Measurements from ENCODE around the gene GRM4. TPM values are rescaled to one million over a fixed set of nuclear protein-coding genes. Genes with fewer than 3 reads are reported as not detected.

The GRM4 gene
- total RNA-seq, 1 experiment from 2014 or later, result 0.41 TPM

DNA sequence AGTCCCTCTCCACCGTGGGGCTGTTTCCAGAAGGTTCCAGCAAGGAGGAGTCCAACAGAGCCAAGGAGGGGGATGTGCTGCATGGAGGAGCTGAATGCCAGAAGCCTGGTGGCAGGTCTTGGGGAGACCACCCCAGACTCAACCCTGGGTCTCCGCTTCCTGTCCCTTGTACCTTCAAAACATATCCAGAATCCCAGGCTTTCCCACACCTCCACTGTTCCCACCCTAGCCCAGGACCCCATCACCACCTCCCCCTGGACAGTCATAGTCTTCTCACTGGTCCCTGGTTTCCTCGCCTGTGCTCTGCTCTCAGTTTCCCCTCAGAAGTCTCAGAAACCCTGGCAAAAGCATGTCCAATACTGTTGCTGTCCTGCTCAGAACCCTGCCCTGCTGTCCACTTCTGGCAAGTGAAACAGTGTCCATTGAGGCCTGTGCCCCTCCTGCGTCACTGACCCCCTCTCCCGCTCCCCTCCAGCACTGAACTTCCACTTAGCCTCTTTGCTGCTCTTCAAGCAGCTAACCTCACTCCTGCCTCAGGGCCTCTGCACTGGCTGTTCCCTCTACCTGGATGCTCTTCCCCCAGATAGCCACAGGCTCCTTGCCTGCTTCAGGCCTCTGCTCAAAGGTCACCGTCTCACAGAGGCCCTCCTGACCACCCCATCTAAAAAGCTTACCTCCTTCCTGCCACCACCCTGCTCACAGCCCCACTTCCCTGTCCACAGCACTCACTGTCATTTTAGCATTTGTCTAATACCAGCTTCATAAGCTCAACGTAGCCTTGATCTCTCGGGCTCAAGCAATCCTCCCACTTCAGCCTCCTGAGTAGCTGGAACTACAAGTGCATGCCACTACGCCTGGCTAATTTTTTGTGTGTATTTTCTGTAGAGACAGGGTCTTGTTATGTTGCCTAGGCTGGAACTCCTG is 169.2 kb downstream of the GRM4 start:
- Histone ChIP-seq H3K27me3 (replicated peaks; ENCODE audit: insufficient read depth, low read depth, low read length, poor library complexity) (no peaks in the 10 kb centered on the region), H3K9me3 (ENCODE audit: low read depth, low read length, poor library complexity, severe bottlenecking) (no peaks in the 10 kb centered on the region), H3K4me3 (ENCODE audit: low read depth, low read length, poor library complexity, severe bottlenecking) (no peak overlapping the region), H3K27ac (ENCODE audit: low read depth, low read length, poor library complexity, severe bottlenecking) (no peak overlapping the region), H3K36me3 (ENCODE audit: insufficient read depth, low read length, poor library complexity, severe bottlenecking) (no peaks in the 10 kb centered on the region), H3K4me1 (ENCODE audit: insufficient read depth, low read length, poor library complexity, severe bottlenecking) (peaks cover 11% of the 10 kb centered on the region)
- intact Hi-C loops (cut with micrococcal nuclease; ENCODE audit: unreplicated experiment), result no loop called here
- no TSS peak for BruUV-seq (replicated peaks)
- ChIA-PET POLR2A (ENCODE audit: low non-redundant PET) (no interaction called here), CTCF (no interaction called here)
- DNase-seq (ENCODE audit: low spot score), result no peak
- no peak for TF ChIP-seq EZH2 (IDR thresholded peaks at IDR 0.05; ENCODE audit: borderline replicate concordance, low read depth, low read length, poor library complexity, severe bottlenecking)
- TF ChIP-seq CTCF (conservative IDR thresholded peaks at IDR 0.05; ENCODE audit: low read depth, low read length), result no peak

GRCh38 chr6:33975661-33976436 is 170.0 kb downstream of the GRM4 start:
- ChIA-PET POLR2A (ENCODE audit: low non-redundant PET) (no interaction called here), CTCF (no interaction called here)
- Histone ChIP-seq H3K36me3 (ENCODE audit: insufficient read depth, low read length, poor library complexity, severe bottlenecking) (no peaks in the 10 kb centered on the region), H3K27me3 (replicated peaks; ENCODE audit: insufficient read depth, low read depth, low read length, poor library complexity) (no peaks in the 10 kb centered on the region), H3K4me1 (ENCODE audit: insufficient read depth, low read length, poor library complexity, severe bottlenecking) (peaks cover 11% of the 10 kb centered on the region), H3K27ac (ENCODE audit: low read depth, low read length, poor library complexity, severe bottlenecking) (no peak overlapping the region), H3K4me3 (ENCODE audit: low read depth, low read length, poor library complexity, severe bottlenecking) (no peak overlapping the region), H3K9me3 (ENCODE audit: low read depth, low read length, poor library complexity, severe bottlenecking) (no peaks in the 10 kb centered on the region)
- no peak for TF ChIP-seq EZH2 (IDR thresholded peaks at IDR 0.05; ENCODE audit: borderline replicate concordance, low read depth, low read length, poor library complexity, severe bottlenecking)
- TF ChIP-seq CTCF (conservative IDR thresholded peaks at IDR 0.05; ENCODE audit: low read depth, low read length), result no peak
- no peak for DNase-seq (ENCODE audit: low spot score)
- no TSS peak for BruUV-seq (replicated peaks)
- intact Hi-C loops (cut with micrococcal nuclease; ENCODE audit: unreplicated experiment), result no loop called here

DNA sequence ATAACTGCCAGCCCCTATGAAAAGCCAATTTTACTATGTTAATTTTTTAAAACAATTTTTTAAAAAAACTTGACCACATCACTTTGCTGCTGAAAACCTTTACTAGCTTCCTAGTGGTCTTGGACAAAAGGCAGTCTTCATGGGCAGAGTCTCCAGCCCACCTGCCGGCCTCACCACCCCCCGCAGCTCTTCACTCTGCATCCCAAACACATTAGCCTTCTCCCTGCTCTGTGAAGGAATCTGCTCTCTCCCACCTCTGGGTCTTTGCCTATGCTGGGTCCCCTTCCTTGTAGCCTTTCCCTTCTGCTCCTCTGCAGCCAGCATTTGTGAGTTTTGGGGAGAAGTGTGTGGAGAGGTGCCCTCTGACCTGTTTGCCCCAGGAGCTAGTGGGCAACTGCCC is 171.4 kb downstream of the GRM4 start:
- BruUV-seq (replicated peaks), result no TSS peak
- ChIA-PET CTCF (no interaction called here), POLR2A (ENCODE audit: low non-redundant PET) (no interaction called here)
- intact Hi-C loops (cut with micrococcal nuclease; ENCODE audit: unreplicated experiment), result no loop called here
- no peak overlapping the region for H3K27ac ChIP-seq (ENCODE audit: low read depth, low read length, poor library complexity, severe bottlenecking)
- no peaks in the 10 kb centered on the region for H3K27me3 ChIP-seq (replicated peaks; ENCODE audit: insufficient read depth, low read depth, low read length, poor library complexity)
- no peaks in the 10 kb centered on the region for H3K9me3 ChIP-seq (ENCODE audit: low read depth, low read length, poor library complexity, severe bottlenecking)
- H3K4me3 ChIP-seq (ENCODE audit: low read depth, low read length, poor library complexity, severe bottlenecking), result no peak overlapping the region
- no peaks in the 10 kb centered on the region for H3K36me3 ChIP-seq (ENCODE audit: insufficient read depth, low read length, poor library complexity, severe bottlenecking)
- DNase-seq (ENCODE audit: low spot score), result no peak
- peaks cover 11% of the 10 kb centered on the region for H3K4me1 ChIP-seq (ENCODE audit: insufficient read depth, low read length, poor library complexity, severe bottlenecking)
- TF ChIP-seq EZH2 (IDR thresholded peaks at IDR 0.05; ENCODE audit: borderline replicate concordance, low read depth, low read length, poor library complexity, severe bottlenecking) (no peak), CTCF (conservative IDR thresholded peaks at IDR 0.05; ENCODE audit: low read depth, low read length) (no peak)
